Measurements from ENCODE around the gene FAR2. TPM values are rescaled to one million over a fixed set of nuclear protein-coding genes. Genes with fewer than 3 reads are reported as not detected.
A peak's percentile ranks its signal among the peaks of the same experiment; 100 is the strongest.

FAR2 gene
- total and polyA plus RNA-seq, 2 donors (not counting 3 experiments of a cell fraction or from before 2014, with no cell fraction given) = 32.3 to 61.7 TPM

- no peak overlapping the region for H3K9ac ChIP-seq (replicated peaks; ENCODE audit: extremely low read depth, insufficient read depth, low read length)
- no peaks in the 10 kb centered on the region for H3K36me3 ChIP-seq (ENCODE audit: control insufficient read depth in 2 of 2, extremely low read depth in 1 of 2, insufficient read depth in 2 of 2, low read length in 2 of 2)
- H3K9me3 ChIP-seq (replicated peaks; ENCODE audit: control insufficient read depth, insufficient read depth, low read length) = no peaks in the 10 kb centered on the region
- no peak overlapping the region for H3K4me3 ChIP-seq (replicated peaks in 1 of 3; ENCODE audit: insufficient read depth in 1 of 3, low read depth in 1 of 3, low read length in 3 of 3)
- no peaks in the 10 kb centered on the region for H4K20me1 ChIP-seq (replicated peaks; ENCODE audit: control insufficient read depth, extremely low read depth, insufficient read depth, low read length)
- intact Hi-C loops (cut with micrococcal nuclease) = no loop called here
- FAIRE-seq = no peak
- H3K27ac ChIP-seq (ENCODE audit: insufficient read depth, low read depth, low read length) = no peak overlapping the region
- H3K27me3 ChIP-seq (ENCODE audit: control insufficient read depth in 2 of 2, insufficient read depth in 2 of 2, low read length in 2 of 2) = no peaks in the 10 kb centered on the region
- no TSS peak for BruUV-seq (replicated peaks)
- dilution Hi-C loops (cut with MboI; ENCODE audit: extremely low pct_ligation_motif_present, low sequenced_read_pairs) = no loop called here
- ChIA-PET CTCF (interaction anchor here (1.3 to 2.0 kb wide), 2 partner anchors 9 to 25 kb away, joined by 3 to 5 read pairs; no protein-coding TSS in a partner anchor), POLR2A (interaction anchor here (0.6 kb wide), 1 partner anchor 85 kb away, joined by 9 read pairs; no protein-coding TSS in a partner anchor)
- DNase-seq (ENCODE audit: low read depth, low spot score) = peak; percentile 25
- H3K4me1 ChIP-seq (ENCODE audit: control insufficient read depth, extremely low read depth, insufficient read depth, low read length) = no peaks in the 10 kb centered on the region
- H3K4me2 ChIP-seq (ENCODE audit: insufficient read depth, low read length) = no peak overlapping the region
- no peak overlapping the region for H2AFZ ChIP-seq (ENCODE audit: low read depth, low read length)
- H3K9me1 ChIP-seq (replicated peaks; ENCODE audit: control insufficient read depth, extremely low read depth, insufficient read depth, low read length) = no peaks in the 10 kb centered on the region
- H3K79me2 ChIP-seq (ENCODE audit: control insufficient read depth, insufficient read depth, low read length) = no peaks in the 10 kb centered on the region
- TF ChIP-seq JUN (IDR thresholded peaks at IDR 0.05; ENCODE audit: borderline replicate concordance, insufficient read depth, insufficient read length, low read depth) (no peak), MYC (IDR thresholded peaks at IDR 0.05; ENCODE audit: low read depth, low read length) (no peak), CTCF (IDR thresholded peaks at IDR 0.05; ENCODE audit: extremely low read depth in 1 of 2, insufficient read depth in 1 of 2, low read depth in 1 of 2, low read length in 2 of 2) (no peak), FOS (IDR thresholded peaks at IDR 0.05; ENCODE audit: borderline replicate concordance, insufficient read depth, low read length) (no peak), POLR2A (IDR thresholded peaks at IDR 0.05; ENCODE audit: low read depth, low read length) (no peak), GATA2 (IDR thresholded peaks at IDR 0.05; ENCODE audit: insufficient read depth, insufficient read length, low read depth, low read length) (no peak), EZH2 (IDR thresholded peaks at IDR 0.05; ENCODE audit: borderline replicate concordance, low read depth, low read length, severe bottlenecking) (no peak), POLR2AphosphoS5 (IDR thresholded peaks at IDR 0.05; ENCODE audit: insufficient read depth, low read depth, low read length) (no peak), MAX (IDR thresholded peaks at IDR 0.05; ENCODE audit: insufficient read depth, insufficient read length) (no peak)
These were observed 67.9 kb downstream of the FAR2 start for GRCh38 chr12:29216797-29217575.

Measured in endothelial cell of umbilical vein (primary cell).